Muscle of back (tissue), 11 donors: ENCODE measurements around the gene EFNA3. TPM values are rescaled to one million over a fixed set of nuclear protein-coding genes. Genes with fewer than 3 reads are reported as not detected.

Source experiments
- DNase-seq, 3 donors: peaks; one replicate each; pipeline versions ENCODE4 v3.0.0 to v3.0.0-alpha.2; 2013
- polyA plus RNA-seq, 10 donors: library from polyadenylated mRNA; unstranded; fragments of 120-200 nt; gene quantifications; one replicate each; pipeline ENCODE4 v1.2.1, GENCODE V29; 2013; ENCODE audit not compliant: insufficient read length in 10 of 10

EFNA3 gene
- polyA plus RNA-seq, 10 donors = 2.1 to 5.3 (median 2.3) TPM

GRCh38 chr1:155083052-155083541 lies 4.5 kb downstream of the EFNA3 start:
- DNase-seq = no peak

DNA sequence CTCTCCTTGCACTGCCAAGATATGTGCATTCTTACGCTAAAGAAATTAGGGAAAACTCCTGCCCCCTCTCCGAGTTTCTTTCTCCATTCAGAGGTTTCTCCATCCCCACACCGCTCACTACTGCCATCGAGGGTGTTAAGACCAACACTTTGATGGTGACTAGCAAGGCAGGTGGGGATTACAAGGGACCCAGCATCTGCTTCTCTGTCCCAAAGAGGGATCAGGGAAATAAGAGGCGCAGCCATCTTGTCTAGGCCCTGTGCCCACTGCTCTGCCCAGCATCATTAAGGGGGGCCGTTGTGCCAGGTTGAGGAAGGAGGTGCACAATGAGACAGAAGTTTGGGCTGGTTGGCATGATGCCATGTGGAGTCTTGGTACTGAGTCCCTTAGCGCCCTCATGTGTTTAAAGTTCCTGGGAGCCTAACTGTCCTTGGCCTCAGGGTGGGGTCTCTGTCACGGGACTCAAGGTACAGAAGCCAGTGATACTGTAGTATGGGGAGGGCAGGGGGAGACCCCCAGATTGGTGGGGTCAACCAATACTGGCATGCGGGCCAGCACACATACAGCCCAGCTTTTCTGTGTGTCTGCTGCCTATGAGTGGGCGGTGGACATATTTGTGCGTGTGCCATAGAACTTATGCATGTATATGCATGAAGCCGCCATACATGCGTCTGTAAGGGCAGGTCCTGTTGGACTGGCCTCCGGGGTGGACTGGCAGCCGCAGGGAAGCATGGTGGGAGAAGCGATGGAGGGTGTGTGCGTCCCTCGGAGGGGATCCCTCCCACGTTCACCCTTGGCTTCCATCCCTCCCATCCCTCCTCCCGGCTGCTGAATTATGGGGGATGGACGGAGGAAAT lies 5.5 kb downstream of the EFNA3 start:
- no peak for DNase-seq

- peak; percentile 95 to 99 (median 96) for DNase-seq
These were observed 6.3 kb downstream of the EFNA3 start for GRCh38 chr1:155084722-155085503.

DNA sequence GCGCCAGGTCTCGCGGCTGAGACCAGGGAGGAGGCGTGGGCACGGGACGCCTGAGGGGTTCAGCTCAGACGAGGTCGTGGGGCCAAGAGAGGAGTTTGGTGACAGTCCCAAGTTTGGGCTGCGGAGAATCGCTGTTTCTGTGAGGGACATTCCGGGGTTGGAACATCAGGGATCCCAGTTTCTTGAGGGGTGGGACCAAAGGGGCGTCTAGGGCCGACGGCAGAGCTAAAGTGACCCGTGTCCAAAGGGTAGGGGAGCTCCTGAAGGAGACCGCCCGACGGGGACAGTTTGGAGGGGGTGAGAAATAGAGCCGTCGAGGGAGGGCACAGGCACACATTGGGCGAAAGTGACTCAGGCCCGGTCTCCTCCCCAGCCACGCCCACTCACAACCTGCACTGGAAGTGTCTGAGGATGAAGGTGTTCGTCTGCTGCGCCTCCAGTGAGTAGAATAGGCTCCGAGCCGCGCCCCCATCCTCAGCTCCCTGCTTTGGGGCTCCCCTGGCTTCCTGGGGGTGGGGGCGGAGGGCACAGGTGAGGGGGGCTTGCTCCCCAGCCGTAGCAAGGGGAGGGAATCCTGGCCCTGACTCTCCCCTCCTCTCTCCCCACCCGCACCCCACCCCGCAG lies 7.0 kb downstream of the EFNA3 start:
- no peak for DNase-seq

DNA sequence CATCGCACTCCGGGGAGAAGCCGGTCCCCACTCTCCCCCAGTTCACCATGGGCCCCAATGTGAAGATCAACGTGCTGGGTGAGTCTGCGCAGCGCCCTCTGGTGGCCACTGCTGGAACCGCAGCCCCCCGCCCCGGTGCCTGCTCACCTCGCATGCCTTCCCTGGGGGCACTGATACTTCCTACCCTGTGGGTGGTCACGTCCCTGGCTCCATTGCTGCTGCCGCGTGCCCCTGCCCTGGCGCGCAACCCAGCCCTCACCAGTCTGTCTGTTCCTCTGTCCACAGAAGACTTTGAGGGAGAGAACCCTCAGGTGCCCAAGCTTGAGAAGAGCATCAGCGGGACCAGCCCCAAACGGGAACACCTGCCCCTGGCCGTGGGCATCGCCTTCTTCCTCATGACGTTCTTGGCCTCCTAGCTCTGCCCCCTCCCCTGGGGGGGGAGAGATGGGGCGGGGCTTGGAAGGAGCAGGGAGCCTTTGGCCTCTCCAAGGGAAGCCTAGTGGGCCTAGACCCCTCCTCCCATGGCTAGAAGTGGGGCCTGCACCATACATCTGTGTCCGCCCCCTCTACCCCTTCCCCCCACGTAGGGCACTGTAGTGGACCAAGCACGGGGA lies 7.6 kb downstream of the EFNA3 start:
- peak in 2 of 3 donors; percentile 61 to 80 for DNase-seq

GRCh38 chr1:155086856-155087535 lies 8.4 kb downstream of the EFNA3 start:
- no peak for DNase-seq

DNA sequence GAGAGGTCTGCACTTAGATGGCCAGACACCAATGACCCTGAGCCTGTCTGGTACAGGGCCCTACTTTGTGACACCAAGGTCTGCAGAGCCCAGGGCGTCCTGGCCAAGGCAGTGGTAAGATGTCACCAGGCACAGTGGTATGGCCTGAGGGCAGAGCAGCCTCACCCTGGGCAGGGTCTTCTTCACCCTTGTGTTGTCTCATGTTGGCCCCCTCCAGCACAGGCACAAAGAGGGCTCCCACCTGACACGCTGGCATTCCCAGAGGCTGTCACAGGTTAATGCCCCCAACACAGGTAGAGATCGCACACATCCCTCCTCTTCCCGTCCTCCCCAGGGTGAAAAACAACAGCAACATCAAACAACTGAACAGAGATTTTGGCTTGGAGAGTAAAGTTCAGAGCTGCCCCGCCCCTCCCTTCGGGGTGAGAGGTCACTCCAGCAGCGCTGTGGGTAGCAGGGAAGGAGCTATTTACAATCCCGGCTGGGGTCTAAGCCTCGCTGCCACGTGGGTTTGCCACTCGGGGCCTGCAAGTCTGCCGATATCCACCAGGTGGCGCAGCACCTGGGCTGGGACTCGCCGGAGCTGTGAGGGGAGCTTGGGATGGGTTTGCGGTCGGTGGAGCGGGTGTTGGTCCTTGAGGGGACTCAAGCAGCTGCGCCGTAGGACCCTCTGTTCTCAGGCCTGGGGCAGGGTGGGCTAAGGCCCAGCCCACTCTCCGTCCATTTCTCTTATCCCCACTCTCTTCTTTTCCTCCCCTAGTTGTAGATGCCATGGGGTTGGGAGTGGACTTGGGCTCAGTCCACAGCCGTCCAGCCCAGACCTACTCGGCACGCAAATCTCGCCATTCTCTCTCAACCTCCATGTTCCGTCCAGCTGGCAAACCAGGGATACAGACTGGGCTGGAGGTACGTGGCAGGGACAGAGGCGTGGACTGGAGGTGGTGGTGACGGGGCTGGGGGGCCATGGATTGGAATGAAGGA lies 12.7 kb downstream of the EFNA3 start:
- DNase-seq = peak; percentile 45 to 87 (median 83)

DNA sequence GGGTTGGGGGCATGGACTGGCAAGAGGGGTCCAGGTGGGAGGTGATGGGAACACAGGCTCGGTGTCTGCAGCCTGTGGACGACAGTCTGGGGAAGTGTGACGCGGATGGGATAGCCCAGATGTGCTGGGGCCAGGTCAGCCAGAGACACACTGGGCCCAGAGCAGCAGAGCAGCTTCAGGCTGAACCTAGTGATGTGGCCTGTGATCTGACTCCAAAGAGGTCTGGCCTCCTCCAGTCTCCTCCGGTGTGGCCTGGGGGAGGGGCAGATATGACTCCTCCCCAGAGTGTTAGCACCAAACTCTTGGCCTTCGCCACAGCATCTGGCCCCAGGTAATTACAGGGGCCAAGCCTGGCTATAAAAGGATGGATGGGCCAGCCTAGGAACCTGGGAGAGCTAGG lies 13.5 kb downstream of the EFNA3 start:
- DNase-seq = no peak

DNA sequence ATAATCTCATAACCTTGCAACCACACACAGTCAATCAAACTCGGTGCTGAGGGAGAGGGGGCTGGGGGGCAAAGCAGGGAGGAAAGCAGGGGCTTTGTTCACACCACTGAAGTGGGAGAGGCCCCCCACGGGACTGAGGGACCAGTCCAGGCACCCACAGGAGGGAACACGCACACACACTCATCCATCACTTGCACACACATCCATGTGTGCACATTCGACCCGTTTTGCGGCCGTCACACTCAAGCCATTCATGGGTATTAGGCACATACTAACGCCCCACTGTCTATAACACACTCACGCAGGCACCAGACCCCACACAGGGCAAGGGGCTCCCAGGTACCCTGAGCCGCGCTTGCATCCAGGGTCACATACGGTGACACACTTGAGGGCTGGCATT lies 14.0 kb downstream of the EFNA3 start:
- DNase-seq = no peak

DNA sequence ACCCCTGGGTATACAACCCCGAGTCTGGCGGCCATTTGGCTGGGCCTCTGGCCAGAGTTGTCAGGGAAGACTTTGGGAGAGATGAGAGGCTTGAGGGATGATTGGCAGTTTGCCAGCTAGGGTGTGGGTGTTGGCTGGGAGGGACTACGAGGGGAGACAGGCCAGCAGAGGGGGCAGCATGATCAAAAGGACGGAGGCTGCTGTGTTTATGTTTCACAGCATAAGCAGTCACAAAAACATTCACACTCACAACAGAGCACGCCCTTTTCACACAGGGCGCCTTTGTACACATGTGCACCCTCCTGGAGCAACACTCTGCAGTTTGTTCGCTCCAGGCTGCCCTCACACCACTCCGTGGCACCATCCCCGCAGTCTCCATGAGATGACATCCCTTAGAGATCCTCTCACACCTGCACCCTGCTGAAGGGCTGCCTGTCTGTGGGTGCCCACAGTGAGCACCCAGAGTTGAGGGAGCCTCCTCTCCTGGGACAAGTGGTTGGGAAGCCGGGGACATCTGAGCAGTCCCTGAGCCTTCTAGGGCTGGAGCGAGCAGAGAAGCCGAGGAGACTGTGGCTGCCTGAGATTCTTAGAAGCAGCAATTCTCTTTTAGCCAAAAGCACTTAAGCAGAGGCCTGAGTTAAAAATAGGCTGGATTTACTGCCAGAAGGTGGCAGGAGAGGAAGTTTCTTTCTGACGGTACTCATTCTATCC lies 15.4 kb downstream of the EFNA3 start:
- peak in 2 of 3 donors; percentile 33 to 81 for DNase-seq

DNA sequence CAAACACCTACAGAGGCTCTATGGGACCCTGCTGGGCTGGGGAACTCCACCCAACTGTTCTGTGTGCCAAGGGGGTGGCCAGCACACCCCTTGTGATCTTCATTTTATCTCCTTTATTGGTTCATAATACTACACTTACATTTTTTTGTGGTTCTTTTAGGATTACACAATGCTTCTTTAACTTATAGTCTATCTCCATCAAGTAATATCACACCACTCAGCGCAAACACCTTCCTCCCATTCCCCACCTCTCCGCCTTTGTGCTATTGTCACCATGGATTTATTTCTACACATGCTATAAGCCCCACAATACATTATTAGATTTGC lies 15.9 kb downstream of the EFNA3 start:
- no peak for DNase-seq

GRCh38 chr1:155099331-155099730 lies 20.7 kb downstream of the EFNA3 start:
- DNase-seq = no peak

DNA sequence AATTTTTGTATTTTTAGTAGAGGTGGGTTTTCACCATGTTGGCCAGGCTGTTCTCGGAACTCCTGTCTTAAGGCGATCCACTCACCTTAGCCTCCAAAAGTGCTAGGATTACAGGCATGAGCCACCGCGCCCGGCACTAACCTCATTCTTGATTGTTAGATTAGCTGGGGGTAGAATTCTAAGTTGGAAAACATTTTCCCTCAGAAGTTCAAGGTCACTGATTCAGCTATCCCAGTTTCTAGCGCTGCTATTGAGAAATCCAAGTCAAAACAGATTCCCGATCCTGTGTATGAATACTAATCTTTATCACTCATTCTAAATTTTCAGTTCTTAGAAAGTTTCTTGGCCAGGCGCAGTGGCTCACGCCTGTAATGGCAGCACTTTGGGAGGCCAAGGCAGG lies 24.7 kb downstream of the EFNA3 start:
- DNase-seq = no peak

DNA sequence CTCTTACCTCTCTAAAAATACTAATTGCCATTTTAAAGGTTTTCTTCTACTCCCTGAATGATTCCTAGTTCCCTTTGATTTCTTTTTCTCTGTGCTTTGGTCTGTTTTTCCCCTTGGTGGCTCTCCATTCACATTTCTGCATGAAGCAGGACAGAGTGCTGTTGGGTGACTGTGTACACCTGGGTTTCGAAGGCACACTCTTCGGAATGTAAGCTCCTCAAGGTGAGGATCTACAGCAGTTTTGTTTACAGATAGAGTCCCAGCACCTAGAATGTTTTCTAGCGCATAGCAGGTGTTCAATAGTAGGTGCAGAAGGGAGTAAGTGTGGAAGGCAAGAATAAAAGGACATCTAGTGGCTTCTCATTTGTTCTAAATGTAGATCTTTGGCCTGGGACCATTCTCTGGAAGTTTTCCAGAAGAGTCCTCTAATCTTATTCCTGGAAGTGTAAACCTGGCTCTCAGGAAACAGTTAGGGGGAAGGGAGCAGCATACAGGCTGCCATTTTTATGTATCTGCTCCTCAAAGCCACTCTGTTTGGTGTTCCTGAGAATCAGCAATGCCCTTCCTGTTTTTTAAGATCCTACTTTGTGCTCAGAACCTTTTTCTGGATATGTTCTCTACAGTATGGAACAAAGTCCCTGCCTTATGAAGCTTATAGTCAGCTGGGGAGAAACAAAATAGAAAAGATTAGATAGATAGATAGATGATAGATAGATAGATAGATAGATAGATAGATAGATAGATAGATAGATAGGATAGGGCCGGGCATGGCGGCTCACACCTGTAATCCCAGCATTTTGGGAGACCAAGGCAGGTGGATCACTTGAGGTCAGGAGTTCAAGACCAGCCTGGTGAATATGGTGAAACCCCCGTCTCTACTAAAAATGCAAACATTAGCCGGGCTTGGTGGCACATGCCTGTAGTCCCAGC lies 26.2 kb downstream of the EFNA3 start:
- DNase-seq = no peak

DNA sequence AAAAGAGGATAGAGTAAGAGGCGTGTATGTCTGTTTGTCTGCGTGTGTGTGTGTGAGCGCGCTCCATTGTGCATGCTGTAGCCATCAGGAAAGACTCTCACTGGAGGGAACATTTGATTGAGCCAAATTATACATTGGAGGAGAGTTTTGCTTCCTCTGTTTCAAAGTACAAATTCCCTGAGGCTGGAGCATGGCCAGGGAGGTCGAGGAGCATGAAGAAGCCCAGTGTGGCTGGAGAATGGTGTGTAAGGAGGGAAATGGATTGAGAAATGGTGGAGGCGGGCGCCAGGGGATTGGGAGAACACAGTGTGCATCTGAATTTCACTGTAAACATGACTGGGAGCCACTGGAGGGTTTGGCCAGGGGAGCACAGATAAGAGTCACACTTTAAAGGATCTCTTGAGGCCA lies 27.0 kb downstream of the EFNA3 start:
- peak in 1 of 3 donors; percentile 48 for DNase-seq

- DNase-seq = no peak
These were observed 28.2 kb downstream of the EFNA3 start for GRCh38 chr1:155106862-155107261.

DNA sequence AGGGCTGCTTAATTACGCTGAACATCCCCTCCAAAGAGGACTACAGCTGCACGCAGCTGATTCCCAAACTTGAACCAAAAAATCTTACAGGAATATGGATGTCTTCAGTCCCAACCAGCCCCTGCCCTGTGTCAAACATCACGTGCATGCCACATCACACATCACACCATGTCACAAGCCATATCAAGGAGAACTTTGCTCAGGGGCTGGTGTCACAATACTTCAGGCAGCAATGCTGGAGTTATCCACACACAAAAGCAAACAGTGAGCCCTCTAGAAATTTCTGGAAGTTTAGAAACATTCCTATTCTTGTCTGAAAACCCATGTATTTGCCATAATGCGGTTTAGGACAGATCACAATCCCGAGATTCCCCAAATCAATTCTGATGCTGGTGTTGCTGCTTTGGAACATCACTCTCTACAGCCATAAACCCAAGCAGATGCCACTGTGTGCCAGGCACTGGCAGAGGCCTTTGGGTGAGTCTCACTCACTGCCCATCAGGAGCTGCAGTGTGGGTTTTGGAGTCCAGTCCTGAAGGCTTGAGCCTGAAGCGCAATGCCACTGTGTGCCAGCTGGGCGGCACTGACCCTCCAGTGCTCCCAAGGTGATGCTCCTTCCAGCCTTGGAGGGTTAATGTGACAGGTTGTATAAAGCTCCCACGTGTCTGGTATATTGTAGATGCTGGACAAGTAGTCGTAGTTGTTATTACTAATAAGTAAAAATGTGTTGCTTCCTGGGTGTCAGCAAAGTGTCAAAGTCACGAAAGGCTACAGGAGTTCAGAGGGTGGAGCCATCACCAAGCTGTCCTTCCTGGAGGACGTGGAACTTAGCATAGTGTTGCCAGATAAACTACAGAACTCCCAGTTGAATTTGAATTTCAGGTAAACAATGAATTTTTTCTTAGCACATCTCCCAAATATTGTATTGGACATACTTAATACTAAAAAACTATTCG lies 28.9 kb downstream of the EFNA3 start:
- no peak for DNase-seq
